Activated CD4-positive, alpha-beta T cell treated with anti-CD3 and anti-CD28 coated beads, Interleukin-2, amount 50 U/mL, for 4 hours (primary cell): ENCODE results near the gene GNL1.
"Not testable (repeated sequence)": the region's sequence is repeated elsewhere in the genome, so short reads cannot be mapped to it uniquely, and the experiment has no call there.

Source experiments
- DNase-seq, 2 experiments: peaks; one replicate each; pipeline ENCODE4 v3.0.0-alpha.2; 2020

GNL1 gene

DNA sequence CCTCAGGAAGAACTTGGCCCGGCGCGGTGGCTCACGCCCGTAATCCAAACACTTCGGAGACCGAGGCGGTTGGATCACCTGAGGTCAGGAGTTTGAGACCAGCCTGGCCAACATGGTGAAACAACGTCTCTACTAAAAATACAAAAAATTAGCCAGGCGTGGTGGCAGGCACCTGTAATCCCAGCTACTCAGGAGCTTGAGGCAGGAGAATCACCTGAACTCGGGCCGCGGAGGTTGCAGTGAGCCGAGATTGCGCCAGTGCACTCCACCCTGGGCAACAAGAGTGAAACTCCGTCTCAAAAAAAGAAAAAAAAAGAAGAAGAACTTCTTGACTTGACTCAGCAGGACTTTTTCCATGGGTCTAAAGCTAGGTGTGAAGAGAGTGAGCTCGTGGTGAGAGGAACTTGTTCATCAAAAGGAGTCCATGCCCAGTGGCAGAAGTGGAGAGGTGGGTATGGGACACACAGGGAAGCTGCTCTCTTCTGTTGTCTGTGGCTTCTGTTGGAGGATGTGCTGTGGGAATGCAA is 26.9 kb downstream of the GNL1 start:
- peak in 1 of 2 experiments; percentile 43 for DNase-seq

DNA sequence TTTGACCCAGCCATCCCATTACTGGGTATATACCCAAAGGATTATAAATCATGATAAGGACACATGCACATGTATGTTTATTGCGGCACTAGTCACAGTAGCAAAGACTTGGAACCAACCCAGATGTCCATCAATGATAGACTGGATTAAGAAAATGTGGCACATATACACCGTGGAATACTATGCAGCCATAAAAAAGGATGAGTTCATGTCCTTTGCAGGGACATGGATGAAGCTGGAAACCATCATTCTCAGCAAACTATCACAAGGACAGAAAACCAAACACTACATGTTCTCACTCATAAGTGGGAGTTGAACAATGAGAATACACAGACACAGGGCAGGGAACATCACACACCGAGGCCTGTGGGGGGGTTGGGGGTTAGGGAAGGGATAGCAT is 29.8 kb downstream of the GNL1 start:
- not testable (repeated sequence) for DNase-seq

DNA sequence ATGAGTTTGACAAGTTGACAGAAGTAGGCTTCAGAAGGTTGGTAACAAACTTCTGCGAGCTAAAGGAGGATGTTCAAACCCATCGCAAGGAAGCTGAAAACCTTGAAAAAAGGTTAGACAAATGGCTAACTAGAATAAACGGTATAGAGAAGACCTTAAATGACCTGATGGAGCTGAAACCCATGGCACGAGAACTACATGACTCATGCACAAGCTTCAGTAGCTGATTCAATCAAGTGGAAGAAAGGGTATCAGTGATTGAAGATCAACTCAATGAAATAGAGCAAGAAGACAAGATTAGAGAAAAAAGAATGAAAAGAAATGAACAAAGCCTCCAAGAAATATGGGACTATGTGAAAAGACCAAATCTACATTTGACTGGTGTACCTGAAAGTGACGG is 34.3 kb downstream of the GNL1 start:
- DNase-seq: not testable (repeated sequence)

DNA sequence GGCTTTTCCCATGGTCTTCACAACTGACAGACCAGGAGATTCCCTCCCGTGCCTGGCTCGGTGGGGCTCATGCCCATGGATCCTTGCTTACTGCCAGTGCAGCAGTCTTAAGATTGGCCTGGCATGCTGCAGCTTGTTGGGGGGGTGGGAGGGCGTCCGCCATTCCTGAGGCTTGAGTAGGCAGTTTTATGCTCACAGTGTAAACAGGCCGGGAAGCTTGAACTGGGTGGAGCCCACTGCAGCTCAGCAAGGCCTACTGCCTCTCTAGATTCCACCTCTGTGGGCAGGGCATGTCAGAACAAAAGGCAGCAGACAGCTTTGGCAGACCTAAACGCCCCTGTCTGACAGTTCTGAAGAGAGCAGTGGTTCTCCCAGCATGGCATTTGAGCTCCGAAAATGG is 35.2 kb downstream of the GNL1 start:
- DNase-seq: not testable (repeated sequence)

DNA sequence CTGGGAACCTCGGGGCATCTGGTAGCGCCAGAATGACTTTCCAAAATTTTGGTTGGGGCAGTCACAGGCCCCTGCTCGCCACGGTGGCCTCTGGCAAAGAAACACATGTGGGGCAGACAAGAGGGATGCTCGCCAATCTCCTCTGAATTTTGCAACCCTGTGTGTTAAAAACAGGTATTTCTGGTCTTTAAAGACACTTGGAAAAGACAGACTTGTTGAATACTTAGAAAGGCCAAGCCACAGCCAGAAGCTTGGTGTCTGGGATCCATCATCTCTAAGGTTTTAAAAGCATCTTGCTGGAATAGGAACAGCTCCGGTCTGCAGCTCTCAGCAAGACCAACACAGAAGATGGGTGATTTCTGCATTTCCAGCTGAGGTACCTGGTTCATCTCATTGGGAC is 35.8 kb downstream of the GNL1 start:
- no peak for DNase-seq

DNA sequence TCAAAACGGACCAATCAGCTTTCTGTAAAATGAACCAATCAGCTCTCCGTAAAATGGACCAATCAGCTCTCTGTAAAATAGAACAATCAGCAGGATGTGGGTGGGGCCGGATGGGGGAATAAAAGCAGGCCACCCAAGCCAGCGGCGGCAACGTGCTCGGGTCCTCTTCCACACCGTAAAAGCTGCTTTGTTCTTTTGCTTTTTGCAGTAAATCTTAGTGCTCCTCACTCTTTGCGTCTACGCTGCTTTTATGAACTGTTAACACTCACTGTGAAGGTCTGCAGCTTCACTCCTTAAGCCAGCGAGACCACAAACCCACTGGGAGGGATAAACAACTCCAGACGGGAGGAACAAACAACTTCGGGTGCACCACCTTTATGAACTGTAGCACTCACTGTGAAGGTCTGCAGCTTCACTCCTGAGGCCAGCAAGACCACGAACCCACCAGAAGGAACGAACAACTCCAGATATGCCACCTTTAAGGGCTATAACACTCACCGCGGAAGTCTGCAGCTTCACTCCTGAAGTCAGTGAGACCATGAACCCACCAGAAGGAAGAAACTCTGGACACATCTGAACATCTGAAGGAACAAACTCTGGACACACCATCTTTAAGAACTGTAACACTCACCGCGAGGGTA is 37.7 kb downstream of the GNL1 start:
- not testable (repeated sequence) for DNase-seq

DNA sequence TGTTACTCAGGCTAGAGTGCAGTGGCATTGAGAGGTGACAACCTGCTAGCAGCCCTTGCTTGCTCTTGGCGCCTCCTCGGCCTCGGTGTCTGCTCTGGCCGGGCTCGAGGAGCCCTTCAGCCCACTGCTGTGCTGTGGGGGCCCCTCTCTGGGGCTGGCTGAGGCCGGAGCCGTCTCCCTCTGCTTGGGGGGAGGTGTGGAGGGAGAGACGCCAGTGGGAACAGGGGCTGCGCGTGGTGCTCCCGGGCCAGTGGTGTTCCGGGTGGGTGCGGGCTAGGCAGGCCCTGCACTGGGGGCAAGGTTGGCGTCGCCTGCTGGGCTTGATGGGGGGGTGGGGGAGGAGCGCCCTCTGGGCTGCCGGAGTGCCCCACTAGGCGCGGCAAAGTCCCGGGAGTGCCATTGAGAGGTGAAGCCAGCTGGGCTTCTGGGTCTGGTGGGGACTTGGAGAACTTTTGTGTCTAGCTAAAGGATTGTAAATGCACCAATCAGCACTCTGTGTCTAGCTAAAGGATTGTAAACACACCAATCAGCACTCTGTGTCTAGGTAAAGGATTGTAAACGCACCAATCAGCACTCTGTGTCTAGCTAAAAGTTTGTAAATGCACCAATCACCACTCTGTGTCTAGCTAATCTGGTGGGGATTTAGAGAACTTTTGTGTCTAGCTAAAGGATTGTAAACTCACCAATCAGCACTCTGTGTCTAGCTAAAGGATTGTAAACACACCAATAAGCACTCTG is 38.4 kb downstream of the GNL1 start:
- not testable (repeated sequence) for DNase-seq

DNA sequence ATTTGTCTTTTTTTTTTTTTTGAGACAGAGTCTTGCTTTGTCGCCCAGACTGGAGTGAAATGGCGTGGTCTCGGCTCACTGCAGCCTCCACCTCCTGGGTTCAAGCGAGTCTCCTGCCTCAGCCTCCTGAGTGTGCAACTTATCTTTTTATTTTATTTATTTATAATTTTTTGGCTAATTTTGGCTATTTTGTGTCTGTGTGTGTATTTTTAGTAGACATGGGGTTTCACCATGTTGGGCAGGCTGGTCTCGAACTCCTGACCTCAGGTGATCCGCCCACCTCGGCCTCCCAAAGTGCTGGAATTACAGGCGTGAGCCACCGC is 39.6 kb downstream of the GNL1 start:
- not testable (repeated sequence) for DNase-seq

DNA sequence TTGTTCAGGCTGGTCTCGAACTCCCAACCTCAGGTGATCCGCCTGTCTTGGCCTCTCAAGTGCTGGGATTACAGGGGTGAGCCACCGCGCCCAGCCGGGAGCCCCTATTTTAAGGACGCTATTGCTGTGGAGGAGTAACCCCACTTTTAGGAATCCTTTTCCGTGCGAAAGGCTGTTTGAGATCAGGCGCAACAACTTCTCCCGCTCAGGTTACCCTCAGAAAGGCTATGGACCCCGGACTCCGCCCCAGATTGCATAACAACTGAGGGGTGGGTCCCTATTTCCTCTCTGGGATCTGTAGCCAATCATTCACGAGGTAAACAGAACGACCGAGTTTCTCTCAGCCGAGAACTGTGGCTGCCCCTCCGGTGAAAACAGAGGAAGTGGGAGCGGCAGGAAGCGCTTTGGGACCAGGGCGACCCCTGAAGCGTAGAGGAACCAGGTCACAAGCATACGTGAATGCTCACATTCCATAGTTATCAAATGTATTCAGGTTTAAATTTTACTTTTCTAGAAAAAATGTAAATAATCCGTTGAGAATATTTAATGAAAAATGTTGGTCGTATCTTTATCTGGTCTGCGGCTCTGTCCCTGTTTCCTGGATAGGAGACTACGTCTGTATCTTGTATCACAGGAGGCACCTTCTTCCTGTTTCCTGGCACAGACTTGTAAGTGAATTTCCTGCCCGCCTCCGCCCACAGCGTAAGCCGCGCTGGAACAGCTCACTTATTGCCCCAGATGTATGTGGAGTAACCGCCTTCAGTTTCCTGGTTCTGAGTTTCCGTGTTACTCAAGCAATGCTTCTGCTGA is 40.1 kb downstream of the GNL1 start:
- peak; percentile 87 to 92 for DNase-seq

DNA sequence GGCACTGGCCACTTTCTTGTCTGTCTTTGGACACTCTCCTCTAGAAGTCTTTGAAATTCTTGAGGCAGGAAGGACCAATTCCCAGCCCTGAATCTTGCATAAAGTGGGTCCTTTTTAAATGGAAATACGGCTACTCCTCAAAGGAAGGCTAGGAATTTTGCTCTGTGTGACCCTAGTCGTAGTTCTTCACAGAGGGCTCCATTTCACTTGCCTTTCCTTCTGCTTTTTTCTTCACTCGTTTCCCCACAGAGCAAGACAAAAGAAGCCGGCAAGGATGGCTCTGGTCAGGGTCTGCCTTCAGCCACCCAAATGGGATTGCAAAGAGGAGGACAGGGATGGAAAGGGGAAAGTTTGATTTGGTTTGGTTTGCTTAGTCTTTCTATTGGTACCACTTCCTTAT is 41.2 kb downstream of the GNL1 start:
- DNase-seq: no peak

DNA sequence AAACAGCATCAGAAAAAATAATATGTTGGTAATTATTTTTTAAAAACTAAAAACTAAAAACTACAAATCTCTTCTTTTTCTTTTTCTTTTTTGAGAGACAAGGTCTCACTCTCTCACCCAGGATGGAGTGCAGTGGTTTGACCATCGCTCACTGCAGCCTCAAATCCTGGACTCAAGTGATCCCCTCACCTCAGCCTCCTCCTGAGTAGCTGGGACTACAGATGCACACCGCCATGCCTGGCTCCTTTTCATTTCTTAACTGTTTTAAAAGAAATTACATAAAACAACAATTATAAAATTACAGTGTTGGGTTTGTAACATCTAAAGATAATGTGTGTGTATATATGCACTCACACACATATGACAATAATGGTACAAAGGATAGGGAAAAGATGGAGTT is 42.8 kb downstream of the GNL1 start:
- DNase-seq: no peak

DNA sequence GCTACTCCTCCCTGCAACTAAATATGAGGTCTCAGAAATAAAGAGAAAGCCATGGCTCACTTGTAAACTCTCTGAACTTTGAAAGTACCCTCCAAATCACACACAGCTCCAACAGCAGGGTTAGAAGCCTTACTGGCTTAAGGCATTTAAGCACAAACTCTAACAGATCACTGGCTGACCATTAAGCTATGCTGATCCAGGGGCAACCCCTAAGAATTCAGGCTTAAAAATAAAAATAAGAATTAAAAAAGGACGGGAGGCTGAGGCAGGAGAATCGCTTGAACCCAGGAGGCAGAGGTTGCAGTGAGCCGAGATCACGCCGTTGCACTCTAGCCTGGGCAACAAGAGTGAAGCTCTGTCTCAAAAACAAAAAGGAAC is 45.1 kb downstream of the GNL1 start:
- no peak for DNase-seq

DNA sequence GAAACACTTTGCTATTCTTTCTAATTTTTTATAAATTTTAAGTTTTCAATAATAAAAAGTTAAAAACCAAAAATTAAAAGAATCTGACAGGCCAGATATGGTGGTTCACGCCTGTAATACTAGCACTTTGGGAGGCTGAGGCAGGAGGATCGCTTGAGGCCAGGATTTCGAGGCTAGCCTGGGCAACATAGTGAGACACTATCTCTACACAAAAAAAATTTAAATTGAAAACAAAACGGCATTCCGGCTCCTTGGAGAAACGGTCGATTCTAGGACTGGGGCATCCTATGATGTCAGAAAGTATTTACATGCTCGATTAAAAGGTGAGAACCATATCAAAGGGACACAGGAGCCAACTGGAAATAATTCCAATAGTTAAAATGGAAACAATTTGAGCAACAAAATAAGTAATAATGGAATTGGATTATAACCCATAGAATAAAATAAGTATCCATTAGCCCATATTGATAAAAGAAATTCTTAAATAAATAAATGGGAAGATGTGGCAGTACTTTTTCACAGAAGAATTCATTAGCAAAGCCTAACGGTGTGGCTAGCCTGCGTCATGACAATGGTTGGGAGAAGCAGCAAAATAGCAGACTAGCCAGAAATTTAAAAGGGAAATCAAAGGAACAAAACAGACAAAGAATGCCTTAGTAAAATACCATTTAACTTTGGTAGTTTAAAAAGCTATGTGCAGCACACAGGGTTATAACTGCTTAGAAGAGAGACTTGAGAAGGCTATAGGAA is 45.7 kb downstream of the GNL1 start:
- no peak for DNase-seq

DNA sequence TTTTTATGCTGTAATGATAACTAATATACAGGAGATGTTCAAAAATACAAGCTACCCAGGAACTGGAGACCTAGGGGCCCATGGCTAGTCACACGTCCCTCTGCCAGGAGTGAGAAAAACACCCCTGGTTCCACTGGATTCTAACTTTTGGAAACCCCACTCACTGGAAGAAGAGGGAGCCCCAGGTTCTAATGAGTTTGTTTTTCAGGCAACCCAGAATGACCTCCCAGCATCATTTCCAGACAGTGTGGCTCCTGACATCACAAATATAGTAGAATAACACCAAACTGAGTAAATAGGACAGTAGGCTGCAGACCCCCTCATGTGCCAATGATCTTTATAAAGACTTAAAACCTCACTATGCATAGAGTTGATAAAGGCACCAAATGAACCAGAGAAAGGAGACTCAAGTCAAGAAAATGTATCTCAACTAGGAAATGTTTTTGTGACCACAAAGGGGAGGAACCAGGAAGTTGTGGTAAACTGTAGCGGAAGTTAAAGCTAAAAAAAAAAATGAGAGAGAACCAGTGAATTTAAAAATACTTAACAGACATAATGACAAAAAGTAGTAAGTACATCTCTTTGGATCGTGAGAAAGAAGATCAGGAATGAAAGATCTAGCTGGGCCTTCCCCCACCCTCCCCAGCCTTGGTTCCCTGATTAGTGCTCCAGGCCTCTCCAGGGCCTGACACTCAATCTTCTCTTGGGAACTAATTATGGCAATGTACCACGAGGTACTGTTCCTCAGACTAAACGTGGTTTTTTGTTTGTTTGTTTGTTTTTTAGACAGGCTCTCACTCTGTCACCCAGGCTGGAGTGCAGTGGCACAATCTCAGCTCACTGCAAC is 47.2 kb downstream of the GNL1 start:
- DNase-seq: no peak

DNA sequence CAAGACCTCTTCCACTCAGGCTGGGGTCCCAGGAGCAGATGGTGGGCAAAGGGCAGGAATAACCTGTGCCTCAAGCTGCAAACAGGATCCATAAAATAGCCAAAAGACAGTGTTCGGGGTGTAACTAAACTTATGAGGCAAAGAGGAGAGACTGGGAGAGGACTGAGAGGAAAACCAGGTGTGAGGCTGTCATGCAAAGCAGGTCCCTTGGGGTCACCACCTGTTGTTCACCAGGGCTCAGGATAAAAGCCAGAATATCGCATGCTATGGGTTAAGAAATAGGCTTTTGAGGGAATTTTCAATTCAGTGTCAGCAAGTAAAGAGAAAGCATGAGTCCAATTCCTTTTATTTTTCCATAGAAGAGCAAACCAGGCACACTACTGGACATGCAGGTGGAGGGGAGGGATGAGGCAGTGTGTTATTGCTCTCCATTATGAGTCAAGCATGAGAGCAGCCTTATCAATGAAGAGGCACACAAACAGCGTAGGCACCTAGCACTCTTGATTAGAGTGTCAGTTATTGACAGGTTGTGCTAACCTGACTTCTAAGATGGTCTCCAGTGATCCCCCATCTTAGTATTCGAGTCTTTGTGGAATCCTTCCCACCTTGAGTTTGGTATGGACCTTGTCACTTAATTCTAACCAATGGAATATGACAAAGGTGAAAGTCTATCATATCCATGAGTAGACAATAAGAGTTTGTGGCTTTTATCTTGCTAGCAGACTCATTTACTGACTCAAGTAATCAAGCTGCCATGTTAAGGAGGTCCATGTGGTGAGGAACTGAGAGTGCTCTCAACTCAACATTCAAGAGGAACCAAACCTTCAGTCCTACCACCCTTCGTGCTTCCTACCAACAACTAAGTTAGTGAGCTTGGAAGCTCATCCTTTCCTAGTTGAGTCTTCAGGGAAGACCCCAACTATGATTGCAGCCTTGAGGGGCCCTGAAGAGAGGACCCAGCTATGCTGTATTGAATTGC is 48.2 kb downstream of the GNL1 start:
- no peak for DNase-seq

DNA sequence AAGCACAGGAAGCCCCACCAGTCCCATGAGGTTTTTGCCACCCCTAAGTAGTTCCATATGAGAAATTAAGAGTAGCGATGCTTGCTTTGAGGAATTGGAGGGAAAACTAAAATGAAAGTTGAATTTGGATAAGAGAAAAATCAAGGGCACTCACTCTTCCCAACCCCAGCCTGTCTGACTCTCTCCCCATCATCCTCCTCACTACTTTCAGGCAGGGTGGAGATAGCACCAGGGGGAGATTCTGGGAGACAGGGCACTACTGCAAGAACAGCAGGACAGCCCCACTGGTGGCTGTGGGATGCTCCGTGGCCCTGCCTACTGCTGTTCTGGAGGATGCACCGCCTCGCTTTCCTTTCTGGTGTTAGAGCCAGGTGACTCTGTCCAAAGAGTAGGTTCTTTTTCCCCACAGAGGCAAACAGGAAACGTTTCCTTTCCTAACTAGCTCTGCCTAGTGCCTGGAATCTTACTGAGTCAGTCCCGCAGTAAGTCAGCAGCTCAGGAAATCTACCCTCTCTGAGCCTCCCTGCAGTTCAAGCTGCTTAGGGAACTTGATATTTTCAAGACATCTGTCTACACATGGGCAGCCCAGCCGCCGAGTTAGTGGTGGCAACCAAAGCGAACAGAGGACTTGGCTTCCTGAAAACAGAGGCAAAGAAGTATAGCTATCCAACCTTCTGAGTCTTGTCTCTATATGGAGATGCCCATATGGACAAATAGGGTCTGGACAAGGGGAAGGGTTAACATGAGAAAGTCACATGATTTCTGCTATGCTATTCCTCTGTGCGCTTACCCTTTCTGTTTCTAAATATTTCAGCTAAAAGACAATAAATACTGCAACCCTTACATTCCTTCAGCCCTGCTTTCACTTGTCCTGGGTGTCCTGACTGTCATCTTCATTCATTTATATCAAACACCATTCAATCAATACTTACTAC is 55.6 kb downstream of the GNL1 start:
- no peak for DNase-seq

DNA sequence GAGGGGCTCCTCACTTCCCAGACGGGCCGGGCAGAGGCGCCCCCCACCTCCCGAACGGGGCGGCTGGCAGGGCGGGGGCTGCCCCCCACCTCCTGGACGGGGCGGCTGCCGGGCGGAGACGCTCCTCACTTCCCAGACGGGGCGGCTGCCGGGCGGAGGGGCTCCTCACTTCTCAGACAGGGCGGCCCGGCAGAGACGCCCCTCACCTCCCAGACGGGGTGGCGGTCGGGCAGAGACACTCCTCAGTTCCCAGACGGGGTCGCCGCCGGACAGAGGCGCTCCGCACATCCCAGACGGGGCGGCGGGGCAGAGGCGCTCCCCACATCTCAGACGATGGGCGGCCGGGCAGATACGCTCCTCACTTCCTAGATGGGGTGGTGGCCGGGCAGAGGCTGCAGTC is 57.6 kb downstream of the GNL1 start:
- DNase-seq: not testable (repeated sequence)

DNA sequence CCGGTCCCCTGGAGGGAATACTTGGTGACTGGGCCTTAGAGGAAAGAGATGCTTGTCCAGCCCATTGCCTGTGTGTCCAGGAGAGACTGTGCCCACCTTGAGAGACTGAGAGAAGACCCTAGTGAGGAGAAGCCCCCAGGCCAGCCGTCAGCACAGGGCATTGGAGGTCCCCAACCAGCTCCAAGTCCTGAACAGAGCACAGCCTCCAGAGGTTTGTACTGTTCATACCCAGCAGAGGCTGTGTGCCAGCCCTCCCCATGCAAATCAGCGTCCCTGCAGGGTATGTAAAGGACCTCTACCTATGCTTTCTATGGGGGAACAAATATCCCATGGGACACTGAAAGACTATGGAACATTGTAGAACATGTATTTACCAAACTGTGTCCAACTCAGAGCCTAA is 58.6 kb downstream of the GNL1 start:
- no peak for DNase-seq

DNA sequence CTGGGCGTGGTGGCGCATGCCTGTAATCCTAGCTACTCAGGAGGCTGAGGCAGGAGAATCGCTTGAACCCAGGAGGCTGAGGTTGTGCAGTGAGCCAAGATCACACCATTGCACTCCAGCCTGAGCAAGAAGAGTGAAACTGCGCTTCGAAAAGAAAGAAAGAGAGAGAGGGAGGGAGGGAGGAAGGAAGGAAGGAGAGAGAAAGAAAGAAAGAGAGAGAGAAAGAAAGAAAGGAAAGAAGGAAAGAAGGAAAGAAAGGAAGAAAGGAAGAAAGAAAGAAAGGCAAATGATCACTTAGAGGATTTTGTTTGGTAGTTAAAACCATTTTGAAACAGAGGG is 59.1 kb downstream of the GNL1 start:
- not testable (repeated sequence) for DNase-seq

DNA sequence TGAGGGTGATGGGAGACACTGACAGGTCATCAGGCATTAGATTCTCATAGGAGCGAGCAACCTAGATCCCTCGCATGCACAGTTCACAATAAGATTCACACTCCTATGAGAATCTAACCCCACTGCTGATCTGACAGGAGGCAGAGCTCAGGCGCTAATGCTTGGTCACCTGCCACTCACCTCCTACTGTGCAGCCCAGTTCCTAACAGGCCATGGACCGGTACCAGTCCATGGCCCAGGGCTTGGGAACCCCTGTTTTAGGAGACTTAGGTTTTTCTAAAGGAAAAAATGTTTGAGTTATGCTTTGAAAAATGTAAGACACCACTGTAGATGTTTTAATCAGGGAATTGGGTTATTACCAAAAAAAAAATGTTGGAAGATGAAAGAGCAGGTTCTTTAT is 60.3 kb downstream of the GNL1 start:
- no peak for DNase-seq
